Heart right ventricle (tissue), 16 donors: ENCODE measurements around the gene SPOCD1. TPM values are rescaled to one million over a fixed set of nuclear protein-coding genes. Genes with fewer than 3 reads are reported as not detected.

Source experiments
- ATAC-seq, 8 donors: fragments of 200-7000 bp; cut with Tn5 transposase; one replicate each; pipeline ENCODE4 v1.9.1; 2020; ENCODE audit warnings: mild to moderate bottlenecking in 8 of 8, moderate library complexity in 8 of 8, moderate number of reproducible peaks in 1 of 8
- DNase-seq, 2 donors: peaks; one replicate each; pipeline ENCODE4 v3.0.0-alpha.2; 2020
- H3K27ac ChIP-seq, 10 donors: fragments of 200-600 bp; sonication (generic) in 2 of 10; one replicate each; pipeline versions ENCODE4 v1.5.0 to v1.8.0; 2020 to 2022; ENCODE audit warnings: mild to moderate bottlenecking in 3 of 10
- H3K27me3 ChIP-seq, 7 donors: fragments of 200-600 bp; one replicate each; pipeline ENCODE4 v1.8.0; 2021 to 2022; ENCODE audit warnings: mild to moderate bottlenecking in 2 of 7
- H3K36me3 ChIP-seq, 9 donors: fragments of 200-600 bp; sonication (generic) in 1 of 9; one replicate each; pipeline versions ENCODE4 v1.5.0 to v1.8.0; 2020 to 2022; ENCODE audit warnings: mild to moderate bottlenecking in 2 of 9
- H3K4me1 ChIP-seq, 9 donors: fragments of 200-600 bp; sonication (generic) in 1 of 9; one replicate each; pipeline versions ENCODE4 v1.5.0 to v1.8.0; 2020 to 2022; ENCODE audit warnings: mild to moderate bottlenecking in 4 of 9
- H3K4me3 ChIP-seq, 10 donors: fragments of 200-600 bp; sonication (generic) in 2 of 10; one replicate each; pipeline versions ENCODE4 v1.5.0 to v1.8.0; 2020 to 2022; ENCODE audit warnings: mild to moderate bottlenecking in 7 of 10, moderate library complexity in 2 of 10
- H3K9me3 ChIP-seq, 11 donors: fragments of 200-600 bp in 10 of 11; sonication (generic) in 2 of 11; one replicate each; pipeline versions ENCODE4 v1.5.0 to v1.8.0; 2013 to 2022; ENCODE audit warnings: mild to moderate bottlenecking in 2 of 11, control low read depth in 1 of 11, moderate library complexity in 1 of 11
- CTCF ChIP-seq, 9 donors: fragments of 200-600 bp; sonication (generic) in 2 of 9; IDR thresholded peaks; one replicate each; pipeline versions ENCODE4 v1.5.0 to v1.8.0; 2021 to 2022; ENCODE audit warnings: antibody characterized with exemption in 9 of 9, mild to moderate bottlenecking in 5 of 9, moderate library complexity in 1 of 9
- WGBS, 2 donors: extraction: QIAGEN DNeasy Blood & Tissue Kit; methylation state at CpG; one replicate each; pipeline ENCODE4 v1.1.7; 2013; ENCODE audit warnings: inconsistent platforms in 1 of 2; 5-methylcytosine and 5-hydroxymethylcytosine counted together
- intact Hi-C, 10 donors: fragments of 100-400 bp; cut with DNase I; formaldehyde crosslinking; loops; one replicate each; pipeline versions ENCODE4 v1.11.1 to v1.14.2; 2022
- polyA plus RNA-seq, 2 donors: library from polyadenylated mRNA; stranded (reverse); fragments of 200-250 nt; gene quantifications; one replicate each; pipeline ENCODE4 v1.2.3, GENCODE V29; 2013
- total RNA-seq, 10 donors: library from RNA; stranded (reverse); fragmentation: NEBNext Ultra II Directional in 3 of 10; extraction: Animal tissue kit (Norgen Biotek cat#: 25700) in 3 of 10; gene quantifications; one replicate each; pipeline versions ENCODE4 v1.2.1 to v1.2.4, GENCODE V29; 2021 to 2023
- donor health status: Arrhythmogenic right ventricular cardiomyopathy.
- donor health status: ischemic (EF 13 %, LVEDD 7.1; RV severe dilation, severe dysfunction).
- donor health status: healthy with polysubstance abuse.
- donor health status: DM: no; HTN: yes; CAD: no.
- donor health status: DM: no; HTN: no; CAD: no.
- donor health status: ischemic (EF 25% LVEDD 6.9; RV normal size, moderate dysfunction).
- donor health status: ischemic (EF 25% LVEDD 5.7; RV mildly dilated, moderate dysfunction).
- donor health status: healthy.
- donor health status: DM: yes; HTN: yes; CAD: no.
- donor health status: Ischemic cardiomyopathy.
- donor health status: ischemic (EF 35%, LVEDD 5.7; RV mildly dilated, moderate dysfunction).
- donor health status: nonischemic (EF 11% LVEDD 7.7; RV severe dilation, severe dysfunction).
- donor health status: DM: yes; HTN: yes; CAD: no.
- donor health status: PGD.
- donor health status: ischemic (EF 29% LVEDD 5.4; RV normal size, mild dysfunction).
- donor health status: nonischemic (EF 23%, LVEDD 6.1; RV moderate dilation, normal function).

SPOCD1 gene
- total and polyA plus RNA-seq, 12 donors = 0.12 to 1.2 (median 0.41) TPM; not detected in 8

GRCh38 chr1:31855038-31855845 lies 39.4 kb upstream of the SPOCD1 start:
- intact Hi-C loops = no loop called here
- Histone ChIP-seq H3K9me3 (no peaks in the 10 kb centered on the region), H3K4me1 (no peaks in the 10 kb centered on the region), H3K27ac (no peak overlapping the region), H3K27me3 (no peaks in the 10 kb centered on the region), H3K36me3 (no peaks in the 10 kb centered on the region), H3K4me3 (no peak overlapping the region)
- ATAC-seq (no peak), DNase-seq (no peak)
- TF ChIP-seq CTCF (IDR thresholded peaks at IDR 0.05) = no peak
- WGBS, 2 donors = 85 to 86% methylated on average over 12 of the region's 12 CpGs

GRCh38 chr1:31849653-31850052 lies 33.8 kb upstream of the SPOCD1 start:
- TF ChIP-seq CTCF (IDR thresholded peaks at IDR 0.05) = no peak
- intact Hi-C loops = no loop called here
- Histone ChIP-seq H3K27me3 (no peaks in the 10 kb centered on the region), H3K4me3 (no peak overlapping the region), H3K36me3 (no peaks in the 10 kb centered on the region), H3K27ac (no peak overlapping the region), H3K9me3 (no peaks in the 10 kb centered on the region), H3K4me1 (peaks cover 0 to 10% (median 0%) of the 10 kb centered on the region in 9 donors)
- WGBS, 2 donors = 77 to 79% methylated on average over 5 of the region's 5 CpGs
- DNase-seq (no peak), ATAC-seq (no peak)

- no peaks in the 10 kb centered on the region for H3K27me3 ChIP-seq
- TF ChIP-seq CTCF (IDR thresholded peaks at IDR 0.05) = no peak
- WGBS, 2 donors = 80 to 82% methylated on average over 11 of the region's 11 CpGs
- no peak overlapping the region for H3K27ac ChIP-seq
- DNase-seq (no peak), ATAC-seq (no peak)
- no peaks in the 10 kb centered on the region for H3K36me3 ChIP-seq
- intact Hi-C loops = no loop called here
- H3K4me3 ChIP-seq = no peak overlapping the region
- H3K4me1 ChIP-seq = peaks cover 0 to 10% (median 0%) of the 10 kb centered on the region in 9 donors
- H3K9me3 ChIP-seq = no peaks in the 10 kb centered on the region
These were observed 32.6 kb upstream of the SPOCD1 start for GRCh38 chr1:31848381-31848897.

GRCh38 chr1:31846484-31846883 lies 30.7 kb upstream of the SPOCD1 start:
- Histone ChIP-seq H3K27me3 (no peaks in the 10 kb centered on the region), H3K36me3 (no peaks in the 10 kb centered on the region), H3K9me3 (no peaks in the 10 kb centered on the region), H3K4me1 (peaks cover 0 to 10% (median 0%) of the 10 kb centered on the region in 9 donors), H3K27ac (no peak overlapping the region), H3K4me3 (no peak overlapping the region)
- DNase-seq (no peak), ATAC-seq (no peak)
- intact Hi-C loops = no loop called here
- no peak for TF ChIP-seq CTCF (IDR thresholded peaks at IDR 0.05)
